ENCODE results near the gene LGALS9.

Gene LGALS9

GRCh38 chr17:27588354-27588753 lies 42.6 kb upstream of the LGALS9 start:
- H3K27ac ChIP-seq = no peak overlapping the region
- peaks cover 49% of the 10 kb centered on the region for H3K36me3 ChIP-seq
- no peaks in the 10 kb centered on the region for H3K27me3 ChIP-seq (ENCODE audit: insufficient read depth, low read depth, severe bottlenecking)
- no peak for DNase-seq
- TF ChIP-seq CTCF (IDR thresholded peaks at IDR 0.05; ENCODE audit: low read depth, low read length) = no peak
- H3K4me3 ChIP-seq (ENCODE audit: low read depth, low read length) = no peak overlapping the region
- no peaks in the 10 kb centered on the region for H3K9me3 ChIP-seq (ENCODE audit: severe bottlenecking)

GRCh38 chr17:27590864-27591263 lies 40.1 kb upstream of the LGALS9 start:
- Histone ChIP-seq H3K9me3 (ENCODE audit: severe bottlenecking) (no peaks in the 10 kb centered on the region), H3K36me3 (peaks cover 30% of the 10 kb centered on the region), H3K4me3 (ENCODE audit: low read depth, low read length) (no peak overlapping the region), H3K27me3 (ENCODE audit: insufficient read depth, low read depth, severe bottlenecking) (no peaks in the 10 kb centered on the region), H3K27ac (no peak overlapping the region)
- DNase-seq = no peak
- TF ChIP-seq CTCF (IDR thresholded peaks at IDR 0.05; ENCODE audit: low read depth, low read length) = no peak

- no peak for TF ChIP-seq CTCF (IDR thresholded peaks at IDR 0.05; ENCODE audit: low read depth, low read length)
- no peak overlapping the region for H3K4me3 ChIP-seq (ENCODE audit: low read depth, low read length)
- peaks cover 30% of the 10 kb centered on the region for H3K36me3 ChIP-seq
- no peak for DNase-seq
- no peaks in the 10 kb centered on the region for H3K27me3 ChIP-seq (ENCODE audit: insufficient read depth, low read depth, severe bottlenecking)
- H3K27ac ChIP-seq = no peak overlapping the region
- no peaks in the 10 kb centered on the region for H3K9me3 ChIP-seq (ENCODE audit: severe bottlenecking)
Measured at GRCh38 chr17:27591986-27592385, 39.0 kb upstream of the LGALS9 start.

- Histone ChIP-seq H3K4me3 (ENCODE audit: low read depth, low read length) (no peak overlapping the region), H3K27me3 (ENCODE audit: insufficient read depth, low read depth, severe bottlenecking) (no peaks in the 10 kb centered on the region), H3K36me3 (peaks cover 38% of the 10 kb centered on the region), H3K27ac (no peak overlapping the region), H3K9me3 (ENCODE audit: severe bottlenecking) (no peaks in the 10 kb centered on the region)
- TF ChIP-seq CTCF (IDR thresholded peaks at IDR 0.05; ENCODE audit: low read depth, low read length) = no peak
- no peak for DNase-seq
Measured at GRCh38 chr17:27593232-27593856, 37.6 kb upstream of the LGALS9 start.

- TF ChIP-seq CTCF (IDR thresholded peaks at IDR 0.05; ENCODE audit: low read depth, low read length) = no peak
- H3K4me3 ChIP-seq (ENCODE audit: low read depth, low read length) = no peak overlapping the region
- H3K36me3 ChIP-seq = peaks cover 37% of the 10 kb centered on the region
- no peaks in the 10 kb centered on the region for H3K9me3 ChIP-seq (ENCODE audit: severe bottlenecking)
- H3K27me3 ChIP-seq (ENCODE audit: insufficient read depth, low read depth, severe bottlenecking) = no peaks in the 10 kb centered on the region
- no peak for DNase-seq
- no peak overlapping the region for H3K27ac ChIP-seq
Measured at GRCh38 chr17:27593857-27594255, 37.1 kb upstream of the LGALS9 start.

- Histone ChIP-seq H3K4me3 (ENCODE audit: low read depth, low read length) (no peak overlapping the region), H3K27ac (no peak overlapping the region), H3K9me3 (ENCODE audit: severe bottlenecking) (no peaks in the 10 kb centered on the region), H3K36me3 (peaks cover 41% of the 10 kb centered on the region), H3K27me3 (ENCODE audit: insufficient read depth, low read depth, severe bottlenecking) (no peaks in the 10 kb centered on the region)
- no peak for DNase-seq
- no peak for TF ChIP-seq CTCF (IDR thresholded peaks at IDR 0.05; ENCODE audit: low read depth, low read length)
Measured at GRCh38 chr17:27595208-27595607, 35.8 kb upstream of the LGALS9 start.
